ENCODE measurements around the gene MNX1. TPM values are rescaled to one million over a fixed set of nuclear protein-coding genes. Genes with fewer than 3 reads are reported as not detected.

The MNX1 gene
- total and polyA plus RNA-seq, 2 donors, result not detected

DNA sequence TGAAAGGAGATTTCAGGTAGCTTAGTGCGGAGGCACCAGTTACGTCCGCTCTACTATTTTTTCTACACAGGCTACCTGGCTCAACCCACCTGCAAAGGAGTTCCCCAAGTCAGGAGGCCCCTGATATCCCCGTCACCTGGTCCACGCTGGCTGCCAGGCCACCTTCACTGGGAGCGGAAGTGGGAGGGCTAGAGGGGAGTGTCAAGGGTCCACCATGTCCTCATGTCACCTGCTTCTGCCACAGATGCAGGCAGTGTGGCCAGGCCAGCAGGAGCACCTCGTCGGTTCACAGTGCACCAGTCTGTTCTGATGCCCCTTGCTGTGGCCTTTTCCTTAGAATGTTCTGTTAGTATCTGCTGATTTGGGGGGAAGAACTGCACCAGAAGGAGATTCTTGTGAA lies 44.1 kb downstream of the MNX1 start:
- Histone ChIP-seq H3K27ac (ENCODE audit: low read depth) (no peak overlapping the region), H3K4me1 (ENCODE audit: insufficient read depth) (no peaks in the 10 kb centered on the region), H3K4me3 (ENCODE audit: low read depth, low read length) (no peak overlapping the region), H3K36me3 (ENCODE audit: insufficient read depth) (peaks cover 6% of the 10 kb centered on the region)
- 93% methylated on average over 8 of the region's 8 CpGs for WGBS
- DNase-seq (ENCODE audit: extremely low spot score), result no peak

- no peak for DNase-seq (ENCODE audit: extremely low spot score)
- Histone ChIP-seq H3K27ac (ENCODE audit: low read depth) (no peak overlapping the region), H3K4me3 (ENCODE audit: low read depth, low read length) (no peak overlapping the region), H3K4me1 (ENCODE audit: insufficient read depth) (no peaks in the 10 kb centered on the region), H3K36me3 (ENCODE audit: insufficient read depth) (peaks cover 6% of the 10 kb centered on the region)
- 95% methylated on average over 11 of the region's 11 CpGs for WGBS
These were observed 45.5 kb downstream of the MNX1 start for GRCh38 chr7:156964971-156965370.

GRCh38 chr7:156963472-156963871 lies 47.0 kb downstream of the MNX1 start:
- Histone ChIP-seq H3K36me3 (ENCODE audit: insufficient read depth) (peaks cover 11% of the 10 kb centered on the region), H3K27ac (ENCODE audit: low read depth) (no peak overlapping the region)
- 90% methylated on average over 12 of the region's 12 CpGs for WGBS

DNA sequence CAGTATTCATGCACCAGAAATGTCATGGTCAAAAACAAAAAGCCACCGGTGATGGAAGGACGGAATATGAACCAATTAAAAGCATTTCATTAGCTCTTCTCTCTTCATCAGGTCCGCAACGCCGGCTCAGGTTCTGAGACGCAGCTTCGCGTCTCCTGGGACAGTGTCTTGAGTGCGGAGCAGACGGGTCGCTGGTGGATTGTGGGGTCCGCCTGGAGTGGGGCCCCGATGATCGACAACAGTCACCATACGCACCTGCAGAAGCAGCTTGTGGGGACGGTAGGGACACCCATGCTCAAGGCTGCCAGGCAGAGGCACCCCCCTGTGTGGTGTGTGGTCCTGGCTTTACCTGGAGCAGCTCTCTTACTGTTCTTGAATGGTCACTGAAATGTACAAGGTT lies 47.6 kb downstream of the MNX1 start:
- Histone ChIP-seq H3K4me1 (ENCODE audit: insufficient read depth) (no peaks in the 10 kb centered on the region), H3K4me3 (ENCODE audit: low read depth, low read length) (no peak overlapping the region), H3K36me3 (ENCODE audit: insufficient read depth) (peaks cover 14% of the 10 kb centered on the region), H3K27ac (ENCODE audit: low read depth) (no peak overlapping the region)
- 97% methylated on average over 16 of the region's 16 CpGs for WGBS
- no peak for DNase-seq (ENCODE audit: extremely low spot score)

More at GRCh38 chr7:156963472-156963871, 47.0 kb downstream of the MNX1 start:
- DNase-seq (ENCODE audit: extremely low spot score), result no peak
- no peaks in the 10 kb centered on the region for H3K4me1 ChIP-seq (ENCODE audit: insufficient read depth)
- H3K4me3 ChIP-seq (ENCODE audit: low read depth, low read length), result no peak overlapping the region

GRCh38 chr7:156962145-156962544 lies 48.3 kb downstream of the MNX1 start:
- Histone ChIP-seq H3K36me3 (ENCODE audit: insufficient read depth) (peaks cover 14% of the 10 kb centered on the region), H3K4me1 (ENCODE audit: insufficient read depth) (no peaks in the 10 kb centered on the region), H3K27ac (ENCODE audit: low read depth) (no peak overlapping the region), H3K4me3 (ENCODE audit: low read depth, low read length) (no peak overlapping the region)
- DNase-seq (ENCODE audit: extremely low spot score), result no peak
- 93% methylated on average over 18 of the region's 18 CpGs for WGBS

- no peak for DNase-seq (ENCODE audit: extremely low spot score)
- H3K4me1 ChIP-seq (ENCODE audit: insufficient read depth), result no peaks in the 10 kb centered on the region
- H3K4me3 ChIP-seq (ENCODE audit: low read depth, low read length), result no peak overlapping the region
- no peak overlapping the region for H3K27ac ChIP-seq (ENCODE audit: low read depth)
- peaks cover 9% of the 10 kb centered on the region for H3K36me3 ChIP-seq (ENCODE audit: insufficient read depth)
- 92% methylated on average over 2 of the region's 2 CpGs for WGBS
These were observed 53.7 kb downstream of the MNX1 start for GRCh38 chr7:156956727-156957126.

DNA sequence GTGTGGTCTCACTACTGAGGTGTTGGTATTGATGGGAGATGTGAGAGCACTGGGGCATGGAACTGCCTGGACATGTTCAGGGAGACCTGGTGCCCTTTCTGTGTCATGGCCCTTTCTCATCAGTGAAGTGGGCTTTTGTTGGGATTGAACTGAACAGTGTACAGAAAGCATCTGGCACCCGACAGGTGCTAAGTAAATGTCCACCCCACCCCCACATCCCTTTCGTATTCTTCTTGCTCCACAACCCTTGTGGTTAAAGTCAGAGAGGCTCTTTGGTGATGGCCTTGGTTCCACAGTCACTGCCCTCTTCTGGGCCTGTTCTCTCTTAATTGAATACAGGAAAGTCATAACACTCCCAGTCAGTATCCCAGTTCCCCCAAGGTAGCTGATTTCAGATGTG lies 55.5 kb downstream of the MNX1 start:
- no peak for DNase-seq (ENCODE audit: extremely low spot score)
- Histone ChIP-seq H3K4me3 (ENCODE audit: low read depth, low read length) (no peak overlapping the region), H3K27ac (ENCODE audit: low read depth) (no peak overlapping the region), H3K36me3 (ENCODE audit: insufficient read depth) (peaks cover 9% of the 10 kb centered on the region), H3K4me1 (ENCODE audit: insufficient read depth) (peaks cover 2% of the 10 kb centered on the region)
- 87% methylated on average over 2 of the region's 2 CpGs for WGBS

Other genes starting within 250 kb of the MNX1 start
- 120 TPM for gene LMBR1, start 117.5 kb downstream of the MNX1 start, total RNA-seq
- 25.8 TPM for gene LMBR1, start 117.5 kb downstream of the MNX1 start, polyA plus RNA-seq
- gene NOM1, start 61.0 kb downstream of the MNX1 start, total RNA-seq, result 24.7 TPM
- 9.2 TPM for gene NOM1, start 61.0 kb downstream of the MNX1 start, polyA plus RNA-seq
- gene UBE3C, start 128.3 kb upstream of the MNX1 start, total RNA-seq, result 119 TPM
- 41.2 TPM for gene UBE3C, start 128.3 kb upstream of the MNX1 start, polyA plus RNA-seq